HG02973 (cell line): Measurements from ENCODE around the gene JDP2.

Experiments used
- ATAC-seq: cut with Tn5 transposase; IDR thresholded peaks from one replicate; pipeline ENCODE4 v1.9.1; 2021; ENCODE audit warnings: moderate library complexity; ENCODE audit not compliant: unreplicated experiment

The JDP2 gene

DNA sequence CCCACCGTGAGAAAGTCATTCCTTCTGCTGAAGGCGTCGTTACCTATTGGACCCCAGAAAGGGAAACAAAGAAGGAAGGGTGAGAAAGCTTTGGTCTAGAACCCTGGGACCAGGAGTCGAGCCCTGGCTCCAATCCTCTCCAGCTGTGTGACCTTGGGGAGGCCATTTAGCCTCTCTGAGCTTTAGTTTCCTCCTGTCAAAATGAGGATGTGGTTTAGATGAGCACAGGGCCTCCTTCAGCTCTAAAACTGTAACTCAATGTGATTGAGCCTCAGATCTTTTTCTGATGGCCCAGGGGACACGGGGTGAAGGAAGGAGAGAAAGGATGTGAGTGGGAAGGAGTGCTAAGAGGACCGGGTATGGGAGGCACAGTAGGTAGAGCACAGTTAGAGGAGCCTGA, 7.7 kb downstream of the JDP2 start:
- no peak for ATAC-seq

DNA sequence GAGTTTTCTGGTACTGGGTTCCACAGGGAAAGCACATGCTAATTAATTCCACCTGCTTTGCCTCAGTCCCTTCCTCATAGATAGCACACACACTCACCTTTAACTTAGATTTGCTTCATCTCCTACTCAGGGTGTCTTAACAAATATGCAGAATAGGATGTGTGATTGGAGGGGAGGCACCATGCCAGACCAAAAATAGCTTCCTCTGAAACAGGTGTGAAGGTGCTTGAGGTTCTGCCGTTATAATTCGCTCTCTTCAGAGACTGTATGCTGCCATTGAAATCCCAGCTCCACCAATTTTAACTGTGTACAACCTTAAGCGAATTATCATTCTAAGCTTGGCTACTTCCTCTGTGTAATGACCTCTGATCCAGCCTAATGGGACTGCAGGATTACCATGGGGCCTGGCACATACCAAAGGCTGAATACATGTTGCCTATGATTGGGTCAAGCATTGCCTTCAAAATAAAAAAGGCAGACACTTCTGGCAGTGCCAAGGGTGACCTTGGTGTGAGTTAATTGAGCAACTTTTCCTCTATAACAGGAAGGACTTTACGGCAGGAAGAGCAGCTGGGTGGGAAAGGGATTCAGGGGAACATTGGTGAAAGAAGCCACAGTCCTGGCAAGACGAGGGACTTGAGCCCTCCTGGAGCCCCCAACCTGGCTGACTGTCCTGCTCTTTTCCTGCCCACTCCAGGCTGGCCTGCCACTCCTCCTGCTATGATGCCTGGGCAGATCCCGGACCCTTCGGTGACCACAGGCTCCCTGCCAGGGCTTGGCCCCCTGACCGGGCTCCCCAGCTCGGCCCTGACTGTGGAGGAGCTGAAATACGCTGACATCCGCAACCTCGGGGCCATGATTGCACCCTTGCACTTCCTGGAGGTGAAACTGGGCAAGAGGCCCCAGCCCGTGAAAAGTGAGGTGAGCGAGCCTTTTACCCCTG, 9.7 kb downstream of the JDP2 start:
- no peak for ATAC-seq

DNA sequence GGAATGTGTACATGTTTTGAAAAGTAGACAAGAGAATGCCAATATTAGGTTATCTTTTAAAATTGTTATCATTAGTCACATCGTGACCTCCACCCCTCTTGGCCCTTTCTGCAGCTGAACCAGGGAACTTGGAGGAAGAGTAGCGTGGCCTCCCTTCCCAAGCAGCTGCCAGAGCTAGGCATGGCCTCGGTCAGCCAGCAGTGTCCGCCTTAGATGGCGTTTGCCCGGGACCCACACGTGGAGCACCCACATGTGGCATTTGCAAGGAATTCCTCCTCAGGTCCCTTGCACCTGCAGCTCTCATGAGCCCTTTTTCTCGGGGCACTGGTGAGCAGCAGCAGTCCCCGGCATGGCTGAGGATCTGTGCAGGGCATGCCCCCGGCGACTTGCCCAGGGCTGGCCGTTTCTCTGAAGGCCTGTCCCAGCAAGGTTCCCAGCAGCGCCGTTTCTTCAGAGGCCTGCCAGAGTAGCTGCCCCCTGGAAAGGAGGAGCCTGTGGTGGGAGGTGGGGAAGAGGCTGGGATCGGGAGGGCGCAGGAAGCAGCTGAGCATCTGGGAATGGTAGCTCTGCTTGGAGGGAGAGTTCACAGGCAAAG, 10.8 kb downstream of the JDP2 start:
- no peak for ATAC-seq

DNA sequence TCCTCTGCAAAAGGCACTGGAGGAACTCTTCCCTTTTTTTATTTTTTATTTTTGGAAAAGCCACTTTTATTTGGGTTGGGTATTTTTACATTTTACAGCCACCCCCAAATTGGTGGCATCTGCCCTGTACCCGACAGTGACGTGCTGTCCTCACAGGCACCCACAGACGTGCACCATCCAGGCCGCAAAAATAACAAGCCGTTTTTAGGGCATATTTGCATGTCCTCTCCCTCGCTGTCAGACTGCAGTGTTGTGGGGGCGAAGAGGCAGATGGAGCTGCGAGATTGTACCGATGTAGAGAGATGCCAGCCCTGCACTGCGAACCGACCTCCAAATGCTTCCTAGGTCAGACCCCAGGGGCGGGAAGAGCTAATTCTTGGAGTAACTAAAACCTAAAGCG, 12.2 kb downstream of the JDP2 start:
- no peak for ATAC-seq

DNA sequence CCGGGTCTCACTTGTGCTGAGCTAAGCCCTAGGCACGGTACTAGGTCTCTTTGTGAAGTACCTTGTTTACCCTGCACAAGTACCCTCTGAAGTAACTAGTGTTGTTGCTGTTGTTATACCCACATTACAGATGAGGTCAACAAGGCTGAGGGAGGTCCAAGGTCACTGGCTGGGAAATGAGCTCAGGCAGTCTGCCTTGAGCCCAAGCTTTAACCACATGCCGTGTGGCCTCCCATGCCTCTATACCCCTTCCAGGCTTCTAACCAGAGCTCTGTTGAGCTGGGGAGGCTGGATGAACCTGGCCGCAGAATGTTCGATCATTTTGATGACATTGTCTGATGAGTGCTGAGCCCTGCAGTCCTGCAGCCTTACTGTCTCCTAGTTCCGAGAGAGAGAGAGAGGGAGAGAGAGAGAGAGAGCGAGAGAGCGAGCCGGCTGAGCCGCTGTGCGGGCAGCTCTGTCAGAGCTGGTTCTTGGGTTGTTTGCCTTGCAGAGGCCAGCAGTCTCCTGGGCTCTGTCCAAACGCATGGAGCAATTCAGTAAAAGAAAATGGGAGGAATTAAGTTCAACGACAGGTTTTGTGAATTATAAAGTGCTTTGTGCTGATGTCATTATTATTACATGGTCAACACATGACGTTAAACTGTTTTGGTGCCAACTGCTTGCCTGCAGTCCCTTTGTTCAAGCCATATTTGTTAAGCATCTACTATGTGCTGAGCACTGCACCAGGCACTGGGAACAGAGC, 13.1 kb downstream of the JDP2 start:
- no peak for ATAC-seq

DNA sequence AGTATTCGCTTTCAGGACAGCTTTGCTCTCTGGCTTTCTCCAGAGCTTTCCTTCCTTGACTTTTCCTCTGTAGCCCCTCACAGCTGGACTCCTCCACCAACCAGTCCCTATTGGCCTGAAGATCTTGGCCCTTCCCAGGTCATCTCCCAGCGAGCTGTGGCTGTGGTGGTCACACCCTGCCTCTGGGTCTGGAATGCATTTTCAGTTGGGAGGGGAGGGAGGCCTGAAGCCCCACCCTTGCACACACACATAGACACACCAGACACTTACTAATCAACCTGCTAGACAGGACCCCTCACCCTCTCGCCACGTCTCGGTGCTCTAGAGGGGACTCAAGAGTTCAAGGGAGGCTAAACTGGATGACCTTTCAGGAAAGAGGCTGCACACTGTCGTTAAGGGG, 13.9 kb downstream of the JDP2 start:
- ATAC-seq = no peak

DNA sequence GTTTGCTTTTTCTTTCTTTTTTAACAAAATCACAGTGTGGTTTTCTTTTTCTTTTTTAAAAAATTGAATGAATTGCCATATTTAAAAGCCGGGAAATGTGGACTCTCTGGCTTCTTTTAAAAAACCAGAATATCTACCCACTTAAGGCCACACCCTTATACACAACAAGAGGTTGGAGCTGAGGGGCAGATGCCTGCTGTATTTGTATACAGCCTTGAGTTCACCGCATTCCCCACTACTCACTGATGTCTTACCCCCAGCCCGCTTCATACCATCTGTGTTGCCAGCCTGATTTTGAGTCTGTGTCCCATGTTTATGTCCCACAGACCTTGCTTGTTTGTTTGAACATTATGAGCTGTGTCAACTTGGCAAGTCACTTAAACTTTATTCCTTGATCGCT, 14.3 kb downstream of the JDP2 start:
- no peak for ATAC-seq

DNA sequence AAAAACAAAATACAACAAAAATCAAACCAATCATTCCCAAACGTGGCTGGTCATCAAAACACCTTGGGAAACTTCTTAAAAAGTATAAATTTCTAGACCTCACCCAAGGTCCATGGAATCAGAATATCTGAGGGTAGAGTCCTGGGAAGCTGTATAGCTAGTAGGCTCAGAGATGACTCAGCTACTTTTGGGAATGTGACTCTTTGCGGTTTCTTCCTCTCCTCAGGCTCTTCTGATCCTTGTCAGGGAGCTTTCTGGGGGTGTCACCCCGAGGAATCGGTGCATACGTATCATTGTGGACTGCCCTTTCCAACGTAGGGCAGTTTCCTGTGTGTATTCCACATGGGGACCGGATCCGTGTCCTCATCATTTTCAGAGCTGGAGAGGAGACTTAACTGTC, 14.8 kb downstream of the JDP2 start:
- ATAC-seq = no peak

DNA sequence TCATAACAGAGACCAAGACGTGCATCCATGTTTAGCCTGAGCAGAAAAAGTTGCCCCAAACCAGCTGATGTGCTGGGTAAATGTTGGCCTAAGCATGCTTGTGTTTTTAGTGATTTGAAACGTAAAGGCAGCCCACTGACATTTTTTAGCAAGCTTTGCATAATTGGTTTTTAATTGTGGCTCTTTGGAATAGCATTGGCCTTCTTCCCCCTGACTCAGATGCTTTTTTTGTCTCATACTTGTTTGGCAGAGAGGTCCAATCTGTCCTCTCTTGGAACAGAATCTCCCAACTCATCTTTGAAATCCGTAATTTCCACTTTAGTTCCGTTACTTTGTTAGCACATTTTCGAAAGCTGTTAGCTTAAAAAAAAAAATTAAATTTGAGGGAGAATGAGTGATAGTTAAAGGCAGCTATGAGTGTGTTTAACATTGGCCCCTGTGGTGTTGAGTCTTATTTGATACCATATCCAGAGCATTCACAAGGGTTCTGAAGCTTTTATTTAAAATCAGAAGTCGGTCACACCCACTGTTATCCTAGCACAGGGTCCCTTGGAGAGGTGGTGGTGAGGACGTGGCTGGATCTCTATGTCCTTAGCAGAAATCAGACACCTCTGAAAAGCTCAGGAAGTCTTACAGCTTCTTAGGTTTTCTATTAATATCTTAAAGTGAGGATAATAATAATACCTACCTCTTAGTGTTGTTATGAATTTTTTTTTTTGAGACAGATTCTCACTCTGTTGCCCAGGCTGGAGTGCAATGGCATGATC, 15.6 kb downstream of the JDP2 start:
- ATAC-seq = no peak

DNA sequence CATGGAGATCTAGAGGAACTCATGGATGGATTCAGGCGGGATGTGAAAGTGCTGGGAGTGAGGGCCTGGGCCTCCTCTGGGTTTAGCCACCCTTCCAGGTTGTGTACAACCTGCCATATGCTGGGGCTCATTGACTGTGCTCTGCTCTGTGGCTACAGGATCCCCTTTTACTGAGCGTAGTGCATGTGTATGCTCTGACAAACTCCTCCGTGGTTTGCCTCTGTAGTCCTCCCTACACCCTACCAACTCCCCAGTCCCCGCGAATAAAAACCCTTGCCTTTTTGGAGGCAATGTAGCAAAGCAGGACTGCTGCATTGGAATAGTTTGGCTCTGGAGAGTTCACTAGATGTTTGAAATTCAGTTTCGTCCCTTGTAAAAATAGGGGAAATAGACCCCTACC, 17.4 kb downstream of the JDP2 start:
- ATAC-seq = no peak

DNA sequence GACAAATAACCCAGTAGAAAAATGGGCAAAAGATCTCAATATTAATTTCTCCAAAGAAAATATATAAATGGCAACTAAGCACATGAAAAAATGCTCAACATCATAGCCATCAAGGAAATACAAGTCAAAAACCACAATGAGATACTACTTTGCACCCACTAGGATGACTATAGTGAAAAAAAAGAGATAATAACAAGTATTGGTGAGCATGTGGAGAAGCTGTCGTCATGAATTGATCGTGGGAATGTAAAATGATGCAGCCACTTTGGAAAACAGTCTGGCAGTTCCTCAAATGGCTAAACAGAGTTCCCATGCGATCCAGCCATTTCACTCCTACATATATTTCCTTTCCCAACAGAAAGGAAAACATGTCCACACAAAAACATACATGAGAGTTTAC, 18.1 kb downstream of the JDP2 start:
- ATAC-seq = no peak

DNA sequence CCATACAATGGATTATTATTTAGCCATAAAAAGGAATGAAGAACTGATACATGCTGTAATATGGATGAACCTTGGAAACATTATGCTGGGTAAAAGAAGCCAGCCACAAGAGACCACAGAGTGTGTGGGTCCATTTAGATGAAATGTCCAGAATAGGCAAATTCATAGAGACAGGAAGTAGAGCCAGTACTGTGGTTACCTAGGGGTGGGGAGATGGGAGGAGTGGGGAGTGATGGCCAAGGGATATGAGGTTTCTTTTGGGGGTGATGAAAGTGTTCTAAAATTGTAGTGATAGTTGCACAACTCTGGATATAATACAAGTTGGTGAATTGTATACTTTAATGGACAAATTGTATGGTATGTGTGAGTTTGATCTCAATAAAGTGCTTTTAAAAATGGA, 18.6 kb downstream of the JDP2 start:
- ATAC-seq = no peak

DNA sequence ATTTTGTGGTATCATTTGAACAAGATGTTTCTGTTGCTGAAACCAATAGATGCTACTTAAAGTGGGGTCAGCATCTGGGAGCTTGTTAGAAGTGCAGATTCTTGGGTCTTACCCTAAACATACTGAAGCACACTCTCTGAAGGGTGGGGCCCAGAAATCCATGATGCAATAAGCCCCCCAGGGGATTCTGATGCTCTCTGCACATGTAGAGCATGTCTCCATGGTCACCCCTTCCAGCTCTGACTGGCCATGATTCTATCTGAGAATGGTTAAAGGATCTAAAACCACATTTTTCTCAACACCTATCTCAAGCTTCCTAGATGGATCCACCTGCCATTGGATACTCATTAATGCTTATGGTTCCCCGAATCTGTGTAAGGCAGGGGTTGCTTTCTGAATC, 20.4 kb downstream of the JDP2 start:
- ATAC-seq = no peak

DNA sequence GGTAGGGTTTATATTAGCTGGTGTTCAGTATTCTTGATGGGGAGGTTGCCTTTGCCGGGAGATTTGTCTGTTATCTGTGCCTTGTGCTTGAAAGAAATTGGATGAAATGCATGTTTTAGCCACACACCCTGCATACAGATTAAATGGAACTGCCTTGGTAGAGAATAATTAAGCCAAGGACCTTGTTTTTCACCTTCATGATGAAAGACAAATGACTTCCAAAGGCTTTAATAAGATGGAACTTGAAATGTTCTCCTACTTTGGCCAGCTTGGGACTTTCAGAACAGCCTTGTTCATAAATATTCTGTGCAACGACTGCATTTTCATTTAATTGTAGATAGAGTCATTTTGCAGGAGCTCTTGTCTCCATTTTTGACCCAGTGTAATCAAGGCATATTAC, 21.2 kb downstream of the JDP2 start:
- ATAC-seq = no peak

DNA sequence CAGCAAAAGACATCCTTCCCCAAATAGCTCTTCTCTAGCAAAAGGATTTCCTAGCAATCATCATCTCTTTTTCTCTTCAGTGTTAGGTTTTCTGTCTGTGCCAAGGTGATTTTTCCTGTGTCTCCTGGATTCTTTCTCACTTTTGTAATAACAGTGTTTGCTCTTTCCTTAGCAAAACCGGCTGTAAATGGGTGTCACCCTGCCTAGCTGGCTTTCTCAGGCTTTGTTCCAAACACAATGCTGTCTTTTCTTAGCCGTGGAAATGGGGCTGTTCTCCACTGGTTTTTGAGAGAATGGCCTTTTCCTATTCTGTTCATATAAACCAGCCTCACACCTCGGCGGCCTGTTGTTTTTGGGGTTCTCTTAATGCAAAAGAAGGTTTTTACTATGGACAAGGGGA, 21.9 kb downstream of the JDP2 start:
- no peak for ATAC-seq

DNA sequence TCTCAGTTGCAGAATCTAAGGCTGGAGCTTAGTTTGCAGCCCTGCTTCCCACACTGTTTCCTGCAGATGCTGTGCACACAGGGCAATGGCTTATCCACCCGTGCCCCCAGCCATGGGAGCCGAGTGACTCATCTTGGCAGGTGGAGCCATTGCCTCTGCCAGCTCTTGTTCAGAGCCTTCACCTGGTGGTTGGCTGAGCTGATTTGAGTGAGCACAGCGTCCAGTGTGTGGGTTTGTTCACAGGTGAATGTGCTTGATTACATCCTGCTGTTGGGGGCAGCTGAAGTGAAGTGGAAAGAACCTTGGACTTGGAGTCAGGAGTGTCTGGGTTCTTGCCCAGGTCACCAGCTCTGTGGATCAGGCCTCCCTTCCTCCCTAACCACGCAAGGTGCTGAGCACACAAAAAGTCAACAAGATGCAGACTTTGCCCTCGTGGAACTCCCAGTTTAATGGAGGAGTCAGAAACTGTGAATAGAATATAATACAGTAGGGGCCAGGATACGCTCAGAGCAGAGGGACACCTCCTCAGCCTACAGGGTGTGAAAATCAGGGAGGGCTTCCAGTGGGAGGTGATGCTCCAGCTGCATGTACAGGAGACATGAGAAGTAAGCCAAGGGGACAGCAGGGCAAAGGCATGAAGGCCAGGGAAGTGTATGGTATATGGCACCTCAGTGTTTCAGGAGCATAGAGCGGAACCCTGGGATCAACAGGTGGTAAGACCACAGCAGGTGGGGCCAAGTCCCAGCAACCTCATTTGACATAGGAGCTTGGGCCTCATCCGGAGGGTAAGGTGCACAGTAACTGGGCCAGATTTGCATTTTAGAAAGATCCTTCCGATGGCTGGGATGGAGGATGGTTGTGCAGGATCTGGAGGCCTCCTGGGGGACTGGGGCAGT, 22.8 kb downstream of the JDP2 start:
- no peak for ATAC-seq

DNA sequence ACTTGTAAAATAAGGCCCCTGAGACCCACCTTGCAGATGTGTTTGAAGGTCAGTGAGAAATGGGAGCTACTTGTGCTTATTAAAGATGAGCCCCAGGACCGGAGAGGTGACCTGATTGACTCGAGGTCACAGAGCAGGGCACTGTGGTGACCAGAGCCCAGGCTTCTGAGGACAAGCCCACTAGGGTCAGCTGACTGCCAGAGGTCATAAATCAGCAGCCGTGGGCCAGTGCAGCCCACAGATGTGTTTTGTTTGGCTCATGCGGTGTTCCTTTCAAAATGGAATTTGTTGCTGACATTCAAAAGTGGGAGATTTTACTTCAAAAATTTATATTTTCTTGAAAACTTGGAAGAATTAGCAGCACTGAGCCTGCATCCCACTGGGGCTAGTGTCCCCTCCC, 24.5 kb downstream of the JDP2 start:
- ATAC-seq = no peak

DNA sequence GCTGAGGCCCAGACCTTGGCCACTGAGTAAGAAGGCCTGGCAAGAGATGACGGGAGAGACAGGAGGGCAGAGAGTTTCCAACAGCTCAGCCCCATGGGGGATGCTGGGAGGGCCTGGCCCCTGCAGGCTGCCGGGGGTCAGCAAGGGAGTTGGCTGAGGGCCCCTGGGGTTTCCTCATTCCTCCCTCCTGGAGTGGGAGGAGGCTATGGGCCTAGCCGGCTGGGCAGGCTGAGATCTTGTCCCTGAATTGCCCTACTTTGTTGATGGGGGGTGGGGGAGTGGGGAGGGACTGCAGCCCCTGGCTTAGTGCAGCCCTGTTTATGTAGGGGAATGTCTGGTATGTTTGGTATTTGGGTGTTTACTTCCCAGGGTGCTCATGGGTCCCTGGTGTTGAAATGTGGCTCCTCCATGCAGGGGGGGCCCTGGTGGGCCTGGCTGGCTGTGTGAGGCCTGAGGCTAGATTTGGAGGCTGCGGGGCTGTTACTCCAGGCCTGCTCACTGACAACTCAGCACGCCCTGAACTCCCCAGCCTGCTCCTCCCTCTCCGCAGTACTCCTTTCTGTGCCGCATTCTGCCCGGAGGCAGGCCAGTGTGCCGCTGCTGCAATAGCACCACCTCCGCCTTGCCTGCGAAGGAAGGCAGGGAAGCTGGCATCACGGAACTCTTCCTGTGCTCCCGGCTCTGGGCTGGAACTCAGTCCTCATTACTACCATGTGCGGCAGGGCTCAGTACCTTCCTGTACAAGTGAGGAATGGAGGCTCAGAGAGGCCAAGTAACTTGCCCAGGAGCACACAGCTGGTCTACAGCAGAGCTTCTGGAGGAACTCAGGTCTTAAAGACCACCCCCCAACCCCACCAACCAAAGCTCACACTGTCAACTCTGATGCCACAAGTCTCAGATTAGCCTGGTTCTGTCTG, 25.3 kb downstream of the JDP2 start:
- ATAC-seq = no peak

DNA sequence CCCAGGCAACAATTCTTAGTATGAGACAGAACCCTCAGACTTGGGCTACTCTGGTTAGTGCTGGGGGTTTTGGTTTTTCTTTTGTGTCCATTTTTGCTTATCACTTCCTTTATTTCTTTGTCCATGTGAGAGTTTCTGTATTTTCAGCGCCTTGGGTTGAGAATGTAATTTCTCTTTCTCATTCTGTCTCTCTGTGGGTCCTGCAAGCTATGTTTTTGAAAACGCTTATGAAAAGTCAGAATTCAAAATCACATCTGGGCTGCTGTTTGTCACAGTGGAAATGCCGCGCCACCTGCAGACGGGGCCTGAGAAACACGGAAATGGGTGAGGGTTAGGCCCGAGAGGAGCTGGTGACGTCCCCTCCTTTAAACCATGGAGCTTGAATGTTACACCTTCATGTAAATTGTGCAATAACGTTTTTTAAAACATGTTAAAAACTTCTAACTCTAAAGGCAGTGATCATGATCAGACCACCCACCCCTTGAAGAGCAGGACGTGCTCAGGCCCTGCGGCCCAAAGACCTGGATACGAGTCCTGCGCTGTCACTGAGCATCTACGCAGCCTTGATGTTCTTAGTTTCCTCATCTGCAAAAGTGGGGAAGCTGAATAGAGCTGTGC, 26.1 kb downstream of the JDP2 start:
- no peak for ATAC-seq
